Adipose tissue (tissue), 3 donors: ENCODE data around the gene CD300LF. TPM values are rescaled to one million over a fixed set of nuclear protein-coding genes. Genes with fewer than 3 reads are reported as not detected.

Source experiments
- H3K27ac ChIP-seq: one replicate; pipeline ENCODE4 v1.5.1; 2013; ENCODE audit warnings: low read depth, low read length
- WGBS, 3 donors: extraction: QIAGEN DNeasy Blood & Tissue Kit; methylation state at CpG; one replicate each; pipeline ENCODE4 v1.1.7; 2013; 5-methylcytosine and 5-hydroxymethylcytosine counted together
- polyA plus RNA-seq, 3 donors: library from polyadenylated mRNA; stranded (reverse); fragments of 200-250 nt; gene quantifications; one replicate each; pipeline ENCODE4 v1.2.3, GENCODE V29; 2013
- donor health status: healthy with polysubstance abuse.
- donor health status: Bipolar disorder and iron deficiency.
- donor health status: healthy.

The CD300LF gene
- polyA plus RNA-seq, 3 donors, result 0.36 to 2.3 (median 1.3) TPM

DNA sequence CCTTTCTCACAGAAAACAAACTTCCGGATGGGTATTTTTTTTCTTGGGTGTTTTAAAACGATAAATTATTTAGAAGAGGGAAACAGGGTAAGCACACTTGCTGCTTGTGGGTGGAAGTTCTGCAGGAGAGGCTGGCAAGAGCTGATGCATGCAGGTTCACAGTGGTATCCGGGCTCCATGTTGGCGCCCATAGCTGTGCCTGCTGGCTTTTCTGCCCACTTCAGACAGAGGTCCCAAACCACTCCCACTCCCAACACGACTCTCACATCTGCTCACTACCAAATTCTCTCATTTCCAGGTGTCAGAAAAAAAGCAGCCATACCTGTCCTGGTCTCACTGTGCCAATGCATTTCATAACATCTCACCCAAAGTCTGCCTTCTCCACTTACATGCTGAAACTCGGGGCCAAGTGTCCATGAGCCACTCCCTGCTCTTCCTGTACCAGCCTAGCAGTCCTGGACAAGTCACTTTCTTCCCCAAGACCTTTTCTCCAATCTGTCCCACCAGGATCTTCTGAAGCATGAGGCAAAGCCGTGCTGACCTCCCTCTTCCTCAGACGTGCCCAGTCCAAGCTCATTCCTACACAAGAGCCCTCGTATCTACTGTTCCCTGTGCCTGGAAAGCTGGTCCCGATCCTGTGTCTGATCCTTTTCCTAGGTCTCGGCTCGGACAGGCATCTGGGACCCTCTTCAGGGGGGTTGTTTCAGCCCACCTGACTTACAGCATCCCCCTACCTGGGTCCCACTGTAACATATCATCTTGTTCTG lies 1.5 kb downstream of the CD300LF start:
- 50 to 56% (median 53%) methylated on average over 12 of the region's 12 CpGs for WGBS, 3 donors
- no peak overlapping the region for H3K27ac ChIP-seq

- WGBS, 3 donors, result 78 to 91% (median 84%) methylated on average over 8 of the region's 8 CpGs
- no peak overlapping the region for H3K27ac ChIP-seq
These were observed 8.2 kb downstream of the CD300LF start for GRCh38 chr17:74704544-74704943.

DNA sequence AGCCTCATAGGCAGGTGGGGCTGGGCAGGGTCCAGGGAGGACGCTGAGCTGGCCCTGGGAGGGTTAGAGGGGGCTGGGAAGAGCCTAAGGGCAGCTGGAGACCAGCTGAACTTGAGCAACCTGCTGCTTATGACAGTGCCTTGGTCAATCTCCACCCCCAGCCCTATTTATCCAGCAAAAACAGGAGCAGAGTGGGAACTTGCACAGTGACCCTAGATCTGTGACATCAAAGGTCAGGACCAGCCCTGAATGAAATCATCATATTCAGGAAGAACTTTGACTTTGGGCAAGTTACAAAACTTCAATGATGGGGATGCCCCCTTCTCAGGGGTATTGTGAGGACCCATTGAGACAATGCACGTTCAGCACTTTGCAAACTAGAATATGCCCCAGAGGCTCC lies 9.4 kb downstream of the CD300LF start:
- 45 to 75% (median 66%) methylated on average over 2 of the region's 2 CpGs for WGBS, 3 donors
- no peak overlapping the region for H3K27ac ChIP-seq

- WGBS, 3 donors, result 66 to 72% (median 72%) methylated on average over 9 of the region's 9 CpGs
These were observed 10.4 kb downstream of the CD300LF start for GRCh38 chr17:74702116-74702871.

DNA sequence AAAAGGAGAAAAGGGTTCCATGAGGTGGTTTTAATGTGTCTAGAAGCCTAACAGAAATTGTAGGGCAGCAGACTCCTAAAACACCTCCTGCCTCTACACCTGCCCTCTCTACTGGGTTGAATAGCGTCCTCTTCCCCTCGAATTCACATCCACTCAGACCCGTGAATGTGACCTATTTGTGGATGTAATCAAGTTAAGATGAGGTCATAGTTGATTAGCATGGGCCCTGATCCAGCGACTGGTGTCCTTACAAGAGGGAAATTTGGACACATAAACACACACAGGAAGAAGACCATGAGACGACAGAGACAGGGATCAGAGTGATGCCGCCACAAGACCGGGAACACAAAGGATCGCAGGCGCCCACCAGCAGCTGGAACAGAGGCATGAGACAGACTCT lies 13.5 kb downstream of the CD300LF start:
- 69 to 79% (median 76%) methylated on average over 9 of the region's 9 CpGs for WGBS, 3 donors
- H3K27ac ChIP-seq, result no peak overlapping the region

More at GRCh38 chr17:74702116-74702871, 10.4 kb downstream of the CD300LF start:
- H3K27ac ChIP-seq, result no peak overlapping the region

GRCh38 chr17:74698069-74698468 lies 14.7 kb downstream of the CD300LF start:
- H3K27ac ChIP-seq, result no peak overlapping the region
- WGBS, 3 donors, result 83 to 92% (median 91%) methylated on average over 7 of the region's 7 CpGs

- WGBS, 3 donors, result 72 to 86% (median 76%) methylated on average over 2 of the region's 2 CpGs
- no peak overlapping the region for H3K27ac ChIP-seq
These were observed 15.2 kb downstream of the CD300LF start for GRCh38 chr17:74697515-74697914.

DNA sequence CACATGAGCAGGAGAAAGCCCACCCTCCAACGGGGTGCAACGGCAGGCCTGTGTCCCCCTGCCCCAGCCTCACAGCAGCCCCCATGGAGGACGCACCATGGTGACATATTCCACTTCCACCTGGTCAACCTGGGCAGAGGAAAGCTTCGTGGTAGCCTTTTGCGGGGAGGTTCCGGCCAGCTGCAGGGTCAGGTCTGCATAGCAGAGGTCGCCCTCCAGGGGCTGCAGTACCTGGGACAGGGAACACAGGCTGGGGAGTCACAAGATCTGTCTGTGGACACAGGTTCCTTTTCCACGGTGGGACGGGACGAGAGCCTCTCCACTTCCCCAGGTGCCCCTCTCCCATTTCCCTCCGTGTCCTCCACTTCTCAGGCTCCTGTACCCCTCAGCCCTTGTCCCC lies 17.1 kb downstream of the CD300LF start:
- 65 to 84% (median 82%) methylated on average over 10 to 11 of the region's 11 CpGs for WGBS, 3 donors
- H3K27ac ChIP-seq, result no peak overlapping the region

GRCh38 chr17:74694081-74694480 lies 18.6 kb downstream of the CD300LF start:
- WGBS, 3 donors, result 84 to 87% (median 87%) methylated on average over 4 of the region's 4 CpGs
- no peak overlapping the region for H3K27ac ChIP-seq

GRCh38 chr17:74691151-74691550 lies 21.6 kb downstream of the CD300LF start:
- WGBS, 3 donors, result 62 to 81% (median 76%) methylated on average over 8 of the region's 8 CpGs
- H3K27ac ChIP-seq, result no peak overlapping the region

DNA sequence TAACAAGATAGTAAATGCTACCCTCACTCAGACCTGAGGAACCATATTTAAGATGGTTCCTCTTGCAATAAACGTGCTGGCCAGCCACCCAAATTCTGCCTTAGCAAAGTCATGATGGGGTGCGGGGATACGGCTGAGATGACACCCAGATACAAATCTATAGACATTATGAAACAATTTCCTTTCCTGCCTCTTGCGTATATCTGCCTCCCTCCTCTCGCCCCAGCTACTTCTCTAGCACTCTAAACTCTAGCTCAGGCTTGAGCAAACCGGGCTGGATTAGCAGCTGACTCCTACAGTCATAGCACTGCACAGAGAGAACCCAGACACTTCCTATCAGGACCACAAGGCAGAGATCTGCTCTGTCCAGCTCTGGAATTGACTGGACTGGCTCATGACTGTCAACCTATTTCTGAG lies 22.3 kb downstream of the CD300LF start:
- H3K27ac ChIP-seq, result no peak overlapping the region
- 46 to 65% (median 54%) methylated on average over 6 of the region's 6 CpGs for WGBS, 3 donors

DNA sequence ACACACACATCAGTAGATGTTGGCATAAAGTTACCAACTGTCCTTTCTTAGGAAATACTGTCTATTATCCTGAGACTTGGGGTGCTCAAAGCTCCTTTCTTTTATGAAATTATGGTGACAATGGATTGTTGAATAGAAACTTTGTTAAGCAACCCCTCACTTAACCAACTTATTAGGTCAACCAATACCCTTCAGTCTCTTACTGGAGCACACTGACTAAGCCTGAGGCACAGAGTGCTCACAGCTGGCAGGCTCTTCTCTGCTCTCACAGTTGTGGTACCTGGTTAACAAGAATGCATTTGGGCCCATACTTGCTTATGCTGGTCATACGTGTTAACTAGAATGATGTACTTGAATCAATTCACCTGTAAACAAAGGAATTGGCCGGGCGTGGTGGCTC lies 24.8 kb downstream of the CD300LF start:
- H3K27ac ChIP-seq, result no peak overlapping the region
- WGBS, 3 donors, result 88 to 95% (median 91%) methylated on average over 3 of the region's 3 CpGs

GRCh38 chr17:74686761-74687160 lies 26.0 kb downstream of the CD300LF start:
- no peak overlapping the region for H3K27ac ChIP-seq
- WGBS, 3 donors, result 46 to 49% (median 48%) methylated on average over 5 of the region's 5 CpGs

DNA sequence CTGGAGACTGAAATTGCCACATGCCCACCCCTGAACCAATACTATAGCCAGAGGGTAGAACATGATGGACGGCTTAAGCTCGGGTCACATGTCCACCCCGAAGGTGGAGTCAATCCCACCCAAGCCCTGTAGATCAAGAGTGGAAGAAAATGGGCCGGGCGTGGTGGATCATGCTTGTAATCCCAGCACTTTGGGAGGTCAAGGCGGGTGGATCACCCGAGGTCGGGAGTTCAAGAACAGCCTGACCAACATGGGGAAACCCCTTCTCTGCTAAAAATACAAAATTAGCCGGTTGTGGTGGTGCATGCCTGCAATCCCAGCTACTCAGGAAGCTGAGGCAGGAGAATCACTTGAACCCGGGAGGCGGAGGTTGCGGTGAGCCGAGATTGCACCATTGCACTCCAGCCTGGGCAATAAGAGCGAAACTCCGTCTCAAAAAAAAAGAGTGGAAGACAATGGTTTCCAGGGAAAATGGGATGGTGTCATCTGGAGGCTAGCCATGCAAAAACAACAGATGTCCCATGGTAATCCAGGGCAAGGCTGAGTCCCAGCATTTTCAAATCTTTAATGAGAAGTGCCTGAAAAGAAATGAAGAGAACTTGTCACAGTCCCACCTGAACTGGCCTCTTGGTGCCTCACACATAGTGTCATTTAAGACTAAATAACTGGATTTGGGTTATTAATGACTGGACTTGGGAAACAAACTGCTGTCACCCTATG lies 30.1 kb downstream of the CD300LF start:
- no peak overlapping the region for H3K27ac ChIP-seq
- 65 to 83% (median 73%) methylated on average over 15 of the region's 15 CpGs for WGBS, 3 donors

DNA sequence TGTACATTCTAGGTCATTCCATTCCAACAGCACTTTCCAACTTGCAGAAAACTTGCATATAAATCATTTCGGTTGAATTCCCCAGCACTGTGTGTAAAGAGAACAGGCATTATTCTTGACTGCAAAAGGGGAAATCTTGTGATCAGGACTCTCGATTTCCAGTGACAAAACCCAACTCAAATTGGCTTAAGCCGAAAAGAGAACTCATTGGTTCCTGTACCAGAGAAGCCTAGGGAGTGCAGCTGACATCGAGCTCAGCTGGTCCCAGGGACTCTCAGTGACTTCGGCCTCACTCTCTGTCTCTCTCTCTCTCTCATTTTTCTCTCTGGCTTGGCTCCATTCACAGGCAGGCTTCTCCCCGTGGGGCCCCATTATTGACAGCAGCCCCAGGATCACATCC lies 30.7 kb downstream of the CD300LF start:
- no peak overlapping the region for H3K27ac ChIP-seq
- WGBS, 3 donors, result 65 to 69% (median 68%) methylated on average over 6 of the region's 6 CpGs

- WGBS, 3 donors, result 53 to 89% (median 73%) methylated on average over 5 of the region's 5 CpGs
- no peak overlapping the region for H3K27ac ChIP-seq
These were observed 31.8 kb downstream of the CD300LF start for GRCh38 chr17:74680941-74681340.

- no peak overlapping the region for H3K27ac ChIP-seq
- 63 to 80% (median 77%) methylated on average over 2 of the region's 2 CpGs for WGBS, 3 donors
These were observed 32.5 kb downstream of the CD300LF start for GRCh38 chr17:74680213-74680612.

- H3K27ac ChIP-seq, result no peak overlapping the region
- 85 to 87% (median 85%) methylated on average over 2 of the region's 2 CpGs for WGBS, 3 donors
These were observed 33.3 kb downstream of the CD300LF start for GRCh38 chr17:74679374-74679773.

GRCh38 chr17:74678541-74678940 lies 34.2 kb downstream of the CD300LF start:
- H3K27ac ChIP-seq, result no peak overlapping the region
- 28 to 39% (median 36%) methylated on average over 2 of the region's 2 CpGs for WGBS, 3 donors
